GM23338 (cell line): ENCODE measurements around the gene BRINP2.

Experiments
- CREB1 ChIP-seq: fragments of 250-450 bp; sonication (Bioruptor Pico); IDR thresholded peaks from 2 replicates; pipeline ENCODE4 v1.5.0; 2020; ENCODE audit warnings: low read depth, mild to moderate bottlenecking, moderate library complexity
- EZH2 ChIP-seq: fragments of 200-600 bp; sonication (generic); IDR thresholded peaks from one replicate; pipeline ENCODE4 v1.8.0; 2017; ENCODE audit warnings: antibody characterized with exemption, mild to moderate bottlenecking, low read depth; ENCODE audit not compliant: unreplicated experiment
- EZH2phosphoT487 ChIP-seq: fragments of 200-600 bp; sonication (generic); IDR thresholded peaks from one replicate; pipeline ENCODE4 v1.8.1; 2018; ENCODE audit warnings: antibody characterized with exemption; ENCODE audit not compliant: unreplicated experiment
- JUNB ChIP-seq: IDR thresholded peaks from one replicate; pipeline ENCODE4 v1.6.1; 2016; ENCODE audit warnings: antibody characterized with exemption; ENCODE audit not compliant: unreplicated experiment
- NANOG ChIP-seq: IDR thresholded peaks from 2 replicates; pipeline ENCODE4 v1.6.1; 2016; ENCODE audit warnings: antibody characterized with exemption, borderline replicate concordance
- POLR2AphosphoS5 ChIP-seq: IDR thresholded peaks from 2 replicates; pipeline ENCODE4 v1.6.1; 2016; ENCODE audit warnings: antibody characterized with exemption, low read depth
- STAT1 ChIP-seq: IDR thresholded peaks from one replicate; pipeline ENCODE4 v1.6.1; 2016; ENCODE audit warnings: antibody characterized with exemption; ENCODE audit not compliant: unreplicated experiment
- ZNF331 ChIP-seq: fragments of 250-450 bp; sonication (Bioruptor Pico); IDR thresholded peaks from 2 replicates; pipeline ENCODE4 v1.5.0; 2020; ENCODE audit warnings: low read depth, mild to moderate bottlenecking, moderate library complexity
- TF ChIP-seq, protein P1 (sequence below), 2 experiments: fragments of 200-600 bp in 1 of 2; sonication (generic) in 1 of 2; conservative IDR thresholded peaks; 2 replicates each; pipeline versions ENCODE4 v1.5.1 to v1.6.1; 2016 to 2017; ENCODE audit warnings: antibody characterized with exemption in 2 of 2, low read depth in 2 of 2, mild to moderate bottlenecking in 2 of 2, moderate library complexity in 1 of 2
- TF ChIP-seq, protein P2 (sequence below): IDR thresholded peaks from one replicate; pipeline ENCODE4 v1.6.1; 2018; ENCODE audit warnings: antibody characterized with exemption; ENCODE audit not compliant: unreplicated experiment
- TF ChIP-seq, protein P3 (sequence below): IDR thresholded peaks from 2 replicates; pipeline ENCODE4 v1.6.1; 2016; ENCODE audit warnings: antibody characterized with exemption

DNA sequence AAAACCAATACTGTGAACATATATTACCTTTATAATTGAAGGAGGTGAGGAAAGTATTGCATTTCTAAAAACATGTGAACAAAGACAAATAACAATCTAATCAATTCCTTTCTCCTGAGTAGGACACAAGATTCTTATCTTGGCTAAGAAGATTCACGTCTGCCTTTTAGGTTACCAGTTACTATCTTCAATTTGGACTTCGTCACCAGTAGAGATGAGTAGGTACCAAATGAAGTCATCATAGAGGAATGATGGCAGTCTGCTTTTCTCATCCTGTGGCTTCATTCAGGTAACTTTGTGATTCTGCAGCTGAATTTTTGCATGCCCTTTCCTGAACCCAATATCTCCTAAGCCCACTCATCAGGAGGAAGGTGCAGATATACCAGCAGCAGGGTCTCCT lies 38.6 kb upstream of the BRINP2 start:
- TF ChIP-seq, protein P1, sequence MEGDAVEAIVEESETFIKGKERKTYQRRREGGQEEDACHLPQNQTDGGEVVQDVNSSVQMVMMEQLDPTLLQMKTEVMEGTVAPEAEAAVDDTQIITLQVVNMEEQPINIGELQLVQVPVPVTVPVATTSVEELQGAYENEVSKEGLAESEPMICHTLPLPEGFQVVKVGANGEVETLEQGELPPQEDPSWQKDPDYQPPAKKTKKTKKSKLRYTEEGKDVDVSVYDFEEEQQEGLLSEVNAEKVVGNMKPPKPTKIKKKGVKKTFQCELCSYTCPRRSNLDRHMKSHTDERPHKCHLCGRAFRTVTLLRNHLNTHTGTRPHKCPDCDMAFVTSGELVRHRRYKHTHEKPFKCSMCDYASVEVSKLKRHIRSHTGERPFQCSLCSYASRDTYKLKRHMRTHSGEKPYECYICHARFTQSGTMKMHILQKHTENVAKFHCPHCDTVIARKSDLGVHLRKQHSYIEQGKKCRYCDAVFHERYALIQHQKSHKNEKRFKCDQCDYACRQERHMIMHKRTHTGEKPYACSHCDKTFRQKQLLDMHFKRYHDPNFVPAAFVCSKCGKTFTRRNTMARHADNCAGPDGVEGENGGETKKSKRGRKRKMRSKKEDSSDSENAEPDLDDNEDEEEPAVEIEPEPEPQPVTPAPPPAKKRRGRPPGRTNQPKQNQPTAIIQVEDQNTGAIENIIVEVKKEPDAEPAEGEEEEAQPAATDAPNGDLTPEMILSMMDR (conservative IDR thresholded peaks at IDR 0.05; ENCODE audit: low read depth in 2 of 2) = no peak
- TF ChIP-seq EZH2 (no peak), POLR2AphosphoS5 (no peak), EZH2phosphoT487 (no peak), CREB1 (CRISPR knock-in tag) (no peak), NANOG (no peak), ZNF331 (CRISPR knock-in tag) (no peak), JUNB (no peak), STAT1 (no peak)
- TF ChIP-seq, protein P2, sequence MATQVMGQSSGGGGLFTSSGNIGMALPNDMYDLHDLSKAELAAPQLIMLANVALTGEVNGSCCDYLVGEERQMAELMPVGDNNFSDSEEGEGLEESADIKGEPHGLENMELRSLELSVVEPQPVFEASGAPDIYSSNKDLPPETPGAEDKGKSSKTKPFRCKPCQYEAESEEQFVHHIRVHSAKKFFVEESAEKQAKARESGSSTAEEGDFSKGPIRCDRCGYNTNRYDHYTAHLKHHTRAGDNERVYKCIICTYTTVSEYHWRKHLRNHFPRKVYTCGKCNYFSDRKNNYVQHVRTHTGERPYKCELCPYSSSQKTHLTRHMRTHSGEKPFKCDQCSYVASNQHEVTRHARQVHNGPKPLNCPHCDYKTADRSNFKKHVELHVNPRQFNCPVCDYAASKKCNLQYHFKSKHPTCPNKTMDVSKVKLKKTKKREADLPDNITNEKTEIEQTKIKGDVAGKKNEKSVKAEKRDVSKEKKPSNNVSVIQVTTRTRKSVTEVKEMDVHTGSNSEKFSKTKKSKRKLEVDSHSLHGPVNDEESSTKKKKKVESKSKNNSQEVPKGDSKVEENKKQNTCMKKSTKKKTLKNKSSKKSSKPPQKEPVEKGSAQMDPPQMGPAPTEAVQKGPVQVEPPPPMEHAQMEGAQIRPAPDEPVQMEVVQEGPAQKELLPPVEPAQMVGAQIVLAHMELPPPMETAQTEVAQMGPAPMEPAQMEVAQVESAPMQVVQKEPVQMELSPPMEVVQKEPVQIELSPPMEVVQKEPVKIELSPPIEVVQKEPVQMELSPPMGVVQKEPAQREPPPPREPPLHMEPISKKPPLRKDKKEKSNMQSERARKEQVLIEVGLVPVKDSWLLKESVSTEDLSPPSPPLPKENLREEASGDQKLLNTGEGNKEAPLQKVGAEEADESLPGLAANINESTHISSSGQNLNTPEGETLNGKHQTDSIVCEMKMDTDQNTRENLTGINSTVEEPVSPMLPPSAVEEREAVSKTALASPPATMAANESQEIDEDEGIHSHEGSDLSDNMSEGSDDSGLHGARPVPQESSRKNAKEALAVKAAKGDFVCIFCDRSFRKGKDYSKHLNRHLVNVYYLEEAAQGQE = no peak
- TF ChIP-seq, protein P3, sequence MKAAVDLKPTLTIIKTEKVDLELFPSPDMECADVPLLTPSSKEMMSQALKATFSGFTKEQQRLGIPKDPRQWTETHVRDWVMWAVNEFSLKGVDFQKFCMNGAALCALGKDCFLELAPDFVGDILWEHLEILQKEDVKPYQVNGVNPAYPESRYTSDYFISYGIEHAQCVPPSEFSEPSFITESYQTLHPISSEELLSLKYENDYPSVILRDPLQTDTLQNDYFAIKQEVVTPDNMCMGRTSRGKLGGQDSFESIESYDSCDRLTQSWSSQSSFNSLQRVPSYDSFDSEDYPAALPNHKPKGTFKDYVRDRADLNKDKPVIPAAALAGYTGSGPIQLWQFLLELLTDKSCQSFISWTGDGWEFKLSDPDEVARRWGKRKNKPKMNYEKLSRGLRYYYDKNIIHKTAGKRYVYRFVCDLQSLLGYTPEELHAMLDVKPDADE = no peak
